Panc1 (cell line): ENCODE data around the gene ZNF569.

Experiments
- CTCF ChIP-seq: fragments of 450-650 bp; IDR thresholded peaks from 2 replicates; pipeline ENCODE4 v1.5.1; 2017; ENCODE audit warnings: mild to moderate bottlenecking
- POLR2AphosphoS5 ChIP-seq: IDR thresholded peaks from 2 replicates; pipeline ENCODE4 v1.6.1; 2012; ENCODE audit warnings: mild to moderate bottlenecking, low read depth, low read length, moderate library complexity
- REST ChIP-seq, 2 experiments: IDR thresholded peaks; 2 replicates each; pipeline ENCODE4 v1.6.1; 2011 to 2012; ENCODE audit warnings: low read depth in 2 of 2, control low read depth in 1 of 2, low read length in 1 of 2, mild to moderate bottlenecking in 1 of 2, moderate library complexity in 1 of 2; ENCODE audit not compliant: insufficient read depth in 1 of 2
- SIN3A ChIP-seq: IDR thresholded peaks from 2 replicates; pipeline ENCODE4 v1.6.1; 2012; ENCODE audit warnings: low read depth, mild to moderate bottlenecking, low read length, moderate library complexity, borderline replicate concordance; ENCODE audit not compliant: insufficient read depth

GRCh38 chr19:37468961-37469777, 1.9 kb upstream of the ZNF569 start, which contains the start of gene ZNF570:
- TF ChIP-seq POLR2AphosphoS5 (peak; percentile 76; the same call in 1 of the 2 replicates), CTCF (no peak), REST (IDR thresholded peaks at IDR 0.05; ENCODE audit: insufficient read depth in 1 of 2, low read depth in 2 of 2, low read length in 1 of 2) (0 out of 4 replicates have a peak, but pooled peaks of 1 of the 2 experiments have one; percentile 31), SIN3A (no peak)
